ENCODE data around the gene SIPA1L3. TPM values are rescaled to one million over a fixed set of nuclear protein-coding genes. Genes with fewer than 3 reads are reported as not detected.
A peak's percentile ranks its signal among the peaks of the same experiment; 100 is the strongest.

The SIPA1L3 gene
- total RNA-seq, 1 donor from 2014 or later: 26.9 TPM

DNA sequence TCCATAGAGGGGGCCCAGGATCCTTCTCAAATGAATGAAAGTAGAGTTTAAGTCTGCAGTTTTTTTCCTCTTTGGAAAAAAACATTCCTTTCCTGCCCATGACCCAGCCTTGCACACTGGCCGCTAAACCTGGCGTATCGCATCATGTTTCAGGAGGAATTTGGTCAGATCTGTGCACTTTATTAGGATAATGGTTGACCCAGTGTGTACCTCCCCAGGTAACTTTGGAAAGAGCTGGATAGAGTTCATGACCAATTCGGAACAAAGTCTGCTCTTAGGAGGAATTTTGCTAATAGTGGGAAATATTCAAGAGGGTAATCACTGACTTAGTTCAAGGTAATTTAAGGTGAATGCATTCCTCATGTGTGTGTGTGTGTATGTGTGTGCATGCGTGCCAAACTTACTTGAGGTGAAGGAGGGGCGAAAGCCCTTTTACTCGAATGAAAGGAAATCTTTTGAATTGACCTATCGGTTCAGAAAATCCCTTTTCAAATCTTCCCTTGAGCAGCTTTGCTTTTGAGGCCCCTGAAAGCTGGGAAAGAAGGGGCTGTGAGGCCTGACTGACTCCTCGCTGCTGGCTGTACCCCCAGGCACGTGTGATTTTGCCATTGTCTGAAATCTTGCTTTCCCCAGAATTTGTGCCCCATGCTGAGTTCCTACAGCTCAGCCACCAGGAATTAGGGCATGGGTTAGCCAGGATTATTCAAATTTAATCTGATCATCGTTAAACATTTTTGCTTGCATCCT, 46.3 kb downstream of the SIPA1L3 start:
- DNase-seq (ENCODE audit: low read depth) (peak; percentile 36), FAIRE-seq (no peak)
- no peaks in the 10 kb centered on the region for H3K36me3 ChIP-seq (ENCODE audit: insufficient read depth, low read length)
- peaks cover 4% of the 10 kb centered on the region for H3K4me1 Mint-ChIP-seq (ENCODE audit: low read depth, unreplicated experiment)
- no peaks in the 10 kb centered on the region for H3K27me3 ChIP-seq (ENCODE audit: insufficient read depth, low read length)
- no peaks in the 10 kb centered on the region for H3K36me3 Mint-ChIP-seq (ENCODE audit: low read depth, unreplicated experiment)
- H3K9me3 Mint-ChIP-seq (ENCODE audit: unreplicated experiment): no peaks in the 10 kb centered on the region
- TF ChIP-seq, protein P1, sequence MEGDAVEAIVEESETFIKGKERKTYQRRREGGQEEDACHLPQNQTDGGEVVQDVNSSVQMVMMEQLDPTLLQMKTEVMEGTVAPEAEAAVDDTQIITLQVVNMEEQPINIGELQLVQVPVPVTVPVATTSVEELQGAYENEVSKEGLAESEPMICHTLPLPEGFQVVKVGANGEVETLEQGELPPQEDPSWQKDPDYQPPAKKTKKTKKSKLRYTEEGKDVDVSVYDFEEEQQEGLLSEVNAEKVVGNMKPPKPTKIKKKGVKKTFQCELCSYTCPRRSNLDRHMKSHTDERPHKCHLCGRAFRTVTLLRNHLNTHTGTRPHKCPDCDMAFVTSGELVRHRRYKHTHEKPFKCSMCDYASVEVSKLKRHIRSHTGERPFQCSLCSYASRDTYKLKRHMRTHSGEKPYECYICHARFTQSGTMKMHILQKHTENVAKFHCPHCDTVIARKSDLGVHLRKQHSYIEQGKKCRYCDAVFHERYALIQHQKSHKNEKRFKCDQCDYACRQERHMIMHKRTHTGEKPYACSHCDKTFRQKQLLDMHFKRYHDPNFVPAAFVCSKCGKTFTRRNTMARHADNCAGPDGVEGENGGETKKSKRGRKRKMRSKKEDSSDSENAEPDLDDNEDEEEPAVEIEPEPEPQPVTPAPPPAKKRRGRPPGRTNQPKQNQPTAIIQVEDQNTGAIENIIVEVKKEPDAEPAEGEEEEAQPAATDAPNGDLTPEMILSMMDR (IDR thresholded peaks at IDR 0.05; ENCODE audit: insufficient read depth, low read depth, low read length): no peak
- TF ChIP-seq EZH2 (IDR thresholded peaks at IDR 0.05; ENCODE audit: insufficient read depth, low read length): no peak
- peaks cover 18% of the 10 kb centered on the region for H3K4me1 ChIP-seq (ENCODE audit: insufficient read depth, low read length)
- H3K27ac Mint-ChIP-seq (ENCODE audit: unreplicated experiment): peak overlapping the region; percentile 63
- H3K4me3 ChIP-seq (ENCODE audit: insufficient read depth, low read depth, low read length): no peak overlapping the region
- H3K9me3 ChIP-seq (ENCODE audit: insufficient read depth, low read depth, low read length): no peaks in the 10 kb centered on the region
- H3K27me3 Mint-ChIP-seq (ENCODE audit: low read depth, unreplicated experiment): no peaks in the 10 kb centered on the region
- H2AFZ ChIP-seq (ENCODE audit: low read depth, low read length): no peak overlapping the region
- peak overlapping the region; percentile 38 for H3K27ac ChIP-seq (ENCODE audit: low read depth, low read length)
- peaks cover 85% of the 10 kb centered on the region for H3K79me2 ChIP-seq (ENCODE audit: insufficient read depth, low read length)
- H3K4me2 ChIP-seq (ENCODE audit: low read length): peak overlapping the region; percentile 49
- H3K4me3 Mint-ChIP-seq (ENCODE audit: unreplicated experiment): no peak overlapping the region
- peak overlapping the region; percentile 59 for H3K9ac ChIP-seq (ENCODE audit: low read length)
- H4K20me1 ChIP-seq (ENCODE audit: insufficient read depth, low read length): peaks cover 10% of the 10 kb centered on the region

DNA sequence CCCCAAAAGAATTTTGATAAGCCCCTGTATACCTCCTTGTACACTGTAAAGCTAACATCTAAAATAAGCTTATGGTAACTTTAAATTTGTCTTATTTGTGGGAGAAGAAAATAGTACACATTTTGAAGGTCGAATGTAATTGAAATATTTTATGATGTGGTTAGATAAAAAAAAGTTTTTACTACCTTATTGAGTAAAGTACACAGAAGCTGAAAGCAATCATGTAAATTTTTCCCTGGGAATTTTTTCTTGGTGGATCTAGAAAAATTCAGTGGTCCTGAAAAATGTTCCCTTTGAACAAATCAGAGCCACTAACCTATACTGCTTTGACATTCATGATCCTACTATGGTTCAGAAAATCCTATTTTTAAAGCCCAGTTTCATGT, 46.9 kb downstream of the SIPA1L3 start:
- no peak overlapping the region for H3K4me3 ChIP-seq (ENCODE audit: insufficient read depth, low read depth, low read length)
- no peak for TF ChIP-seq EZH2 (IDR thresholded peaks at IDR 0.05; ENCODE audit: insufficient read depth, low read length)
- TF ChIP-seq, protein P1 (IDR thresholded peaks at IDR 0.05; ENCODE audit: insufficient read depth, low read depth, low read length): no peak
- no peak for DNase-seq (ENCODE audit: low read depth)
- H3K27me3 Mint-ChIP-seq (ENCODE audit: low read depth, unreplicated experiment): no peaks in the 10 kb centered on the region
- no peak for FAIRE-seq
- no peaks in the 10 kb centered on the region for H3K36me3 ChIP-seq (ENCODE audit: insufficient read depth, low read length)
- peak overlapping the region; percentile 59 for H3K9ac ChIP-seq (ENCODE audit: low read length)
- no peaks in the 10 kb centered on the region for H3K36me3 Mint-ChIP-seq (ENCODE audit: low read depth, unreplicated experiment)
- H3K27ac Mint-ChIP-seq (ENCODE audit: unreplicated experiment): no peak overlapping the region
- no peaks in the 10 kb centered on the region for H3K9me3 ChIP-seq (ENCODE audit: insufficient read depth, low read depth, low read length)
- peak overlapping the region; percentile 38 for H3K27ac ChIP-seq (ENCODE audit: low read depth, low read length)
- no peaks in the 10 kb centered on the region for H3K27me3 ChIP-seq (ENCODE audit: insufficient read depth, low read length)
- peaks cover 1% of the 10 kb centered on the region for H3K4me1 Mint-ChIP-seq (ENCODE audit: low read depth, unreplicated experiment)
- H3K4me2 ChIP-seq (ENCODE audit: low read length): peak overlapping the region; percentile 49
- peaks cover 85% of the 10 kb centered on the region for H3K79me2 ChIP-seq (ENCODE audit: insufficient read depth, low read length)
- H4K20me1 ChIP-seq (ENCODE audit: insufficient read depth, low read length): peaks cover 6% of the 10 kb centered on the region
- peaks cover 18% of the 10 kb centered on the region for H3K4me1 ChIP-seq (ENCODE audit: insufficient read depth, low read length)
- no peak overlapping the region for H2AFZ ChIP-seq (ENCODE audit: low read depth, low read length)
- H3K9me3 Mint-ChIP-seq (ENCODE audit: unreplicated experiment): no peaks in the 10 kb centered on the region
- H3K4me3 Mint-ChIP-seq (ENCODE audit: unreplicated experiment): no peak overlapping the region

DNA sequence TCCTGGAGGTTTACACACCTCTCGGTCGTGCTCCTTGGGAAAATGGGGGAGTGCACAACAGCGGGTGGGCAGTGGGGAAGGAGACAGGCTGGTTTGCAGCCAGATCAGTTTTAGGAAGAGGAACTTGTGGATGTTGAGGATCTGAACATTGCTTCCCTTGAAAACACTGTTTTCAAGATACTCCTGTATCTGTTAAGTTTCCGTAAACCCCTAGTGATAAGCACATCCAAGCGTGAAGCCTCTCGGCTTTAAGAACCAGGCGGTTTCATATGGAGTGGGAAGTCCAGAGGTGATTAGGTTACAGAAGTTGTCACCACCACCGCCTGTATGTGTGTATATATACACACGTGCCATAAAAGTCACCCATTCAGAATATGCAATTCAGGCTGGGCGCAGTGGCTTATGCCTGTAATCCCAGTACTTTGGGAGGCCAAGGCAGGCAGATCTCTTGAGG, 47.4 kb downstream of the SIPA1L3 start:
- Histone ChIP-seq H3K27me3 (ENCODE audit: insufficient read depth, low read length) (no peaks in the 10 kb centered on the region), H3K79me2 (ENCODE audit: insufficient read depth, low read length) (peaks cover 86% of the 10 kb centered on the region), H3K4me3 (ENCODE audit: insufficient read depth, low read depth, low read length) (no peak overlapping the region), H3K27ac (ENCODE audit: low read depth, low read length) (peak overlapping the region; percentile 38), H3K4me2 (ENCODE audit: low read length) (no peak overlapping the region), H3K36me3 (ENCODE audit: insufficient read depth, low read length) (no peaks in the 10 kb centered on the region), H3K4me1 (ENCODE audit: insufficient read depth, low read length) (peaks cover 18% of the 10 kb centered on the region), H3K9me3 (ENCODE audit: insufficient read depth, low read depth, low read length) (no peaks in the 10 kb centered on the region), H3K9ac (ENCODE audit: low read length) (peak overlapping the region; percentile 59), H4K20me1 (ENCODE audit: insufficient read depth, low read length) (peaks cover under 1% of the 10 kb centered on the region), H2AFZ (ENCODE audit: low read depth, low read length) (no peak overlapping the region)
- Mint-ChIP-seq H3K9me3 (ENCODE audit: unreplicated experiment) (no peaks in the 10 kb centered on the region), H3K27ac (ENCODE audit: unreplicated experiment) (no peak overlapping the region), H3K27me3 (ENCODE audit: low read depth, unreplicated experiment) (no peaks in the 10 kb centered on the region), H3K36me3 (ENCODE audit: low read depth, unreplicated experiment) (no peaks in the 10 kb centered on the region), H3K4me1 (ENCODE audit: low read depth, unreplicated experiment) (peaks cover 1% of the 10 kb centered on the region), H3K4me3 (ENCODE audit: unreplicated experiment) (no peak overlapping the region)
- no peak for DNase-seq (ENCODE audit: low read depth)
- TF ChIP-seq, protein P1 (IDR thresholded peaks at IDR 0.05; ENCODE audit: insufficient read depth, low read depth, low read length): no peak
- TF ChIP-seq EZH2 (IDR thresholded peaks at IDR 0.05; ENCODE audit: insufficient read depth, low read length): no peak
- FAIRE-seq: no peak
